CD4-positive, alpha-beta T cell treated with Interleukin-17A for 1 hour (primary cell): Measurements from ENCODE around the gene MPDZ.

Source experiments
- DNase-seq: peaks from one replicate; pipeline ENCODE4 v3.0.0-alpha.2; 2020

Gene MPDZ

GRCh38 chr9:13279284-13280141 is at the start of gene MPDZ:
Gene MPDZ (minus strand): TSS chr9:13279692. CDS start chr9:13250315, 29,377 bp downstream.
- DNase-seq, result no peak

GRCh38 chr9:13324988-13325387 is 45.5 kb upstream of the MPDZ start:
- no peak for DNase-seq

- no peak for DNase-seq
These were observed 43.5 kb upstream of the MPDZ start for GRCh38 chr9:13322828-13323550.

GRCh38 chr9:13318027-13318426 is 38.5 kb upstream of the MPDZ start:
- no peak for DNase-seq

- DNase-seq, result no peak
These were observed 17.5 kb upstream of the MPDZ start for GRCh38 chr9:13296972-13297371.

- DNase-seq, result no peak
These were observed 16.1 kb upstream of the MPDZ start for GRCh38 chr9:13295556-13295955.

GRCh38 chr9:13292782-13293181 is 13.3 kb upstream of the MPDZ start:
- no peak for DNase-seq

GRCh38 chr9:13292158-13292557 is 12.7 kb upstream of the MPDZ start:
- no peak for DNase-seq

- no peak for DNase-seq
These were observed 12.2 kb upstream of the MPDZ start for GRCh38 chr9:13291718-13292117.

GRCh38 chr9:13284011-13284410 is 4.5 kb upstream of the MPDZ start:
- no peak for DNase-seq

- DNase-seq, result no peak
These were observed 3.5 kb upstream of the MPDZ start for GRCh38 chr9:13282998-13283397.

- no peak for DNase-seq
These were observed 2.0 kb upstream of the MPDZ start for GRCh38 chr9:13281356-13282016.

- no peak for DNase-seq
These were observed 885 bp downstream of the MPDZ start for GRCh38 chr9:13278368-13279246.

- no peak for DNase-seq
These were observed 1.5 kb downstream of the MPDZ start for GRCh38 chr9:13278023-13278367.

GRCh38 chr9:13274886-13275641 is 4.4 kb downstream of the MPDZ start:
- DNase-seq, result no peak

GRCh38 chr9:13270734-13271133 is 8.8 kb downstream of the MPDZ start:
- no peak for DNase-seq

GRCh38 chr9:13269589-13270452 is 9.7 kb downstream of the MPDZ start:
- DNase-seq, result no peak

- no peak for DNase-seq
These were observed 11.0 kb downstream of the MPDZ start for GRCh38 chr9:13268469-13268868.

- no peak for DNase-seq
These were observed 11.7 kb downstream of the MPDZ start for GRCh38 chr9:13267743-13268142.

- no peak for DNase-seq
These were observed 13.3 kb downstream of the MPDZ start for GRCh38 chr9:13266167-13266566.

GRCh38 chr9:13264788-13265187 is 14.7 kb downstream of the MPDZ start:
- no peak for DNase-seq
